ENCODE results near the gene JARID2. TPM values are rescaled to one million over a fixed set of nuclear protein-coding genes. Genes with fewer than 3 reads are reported as not detected.

JARID2 gene
- total RNA-seq, 2 experiments from 2014 or later: 28.4 to 29.7 TPM

DNA sequence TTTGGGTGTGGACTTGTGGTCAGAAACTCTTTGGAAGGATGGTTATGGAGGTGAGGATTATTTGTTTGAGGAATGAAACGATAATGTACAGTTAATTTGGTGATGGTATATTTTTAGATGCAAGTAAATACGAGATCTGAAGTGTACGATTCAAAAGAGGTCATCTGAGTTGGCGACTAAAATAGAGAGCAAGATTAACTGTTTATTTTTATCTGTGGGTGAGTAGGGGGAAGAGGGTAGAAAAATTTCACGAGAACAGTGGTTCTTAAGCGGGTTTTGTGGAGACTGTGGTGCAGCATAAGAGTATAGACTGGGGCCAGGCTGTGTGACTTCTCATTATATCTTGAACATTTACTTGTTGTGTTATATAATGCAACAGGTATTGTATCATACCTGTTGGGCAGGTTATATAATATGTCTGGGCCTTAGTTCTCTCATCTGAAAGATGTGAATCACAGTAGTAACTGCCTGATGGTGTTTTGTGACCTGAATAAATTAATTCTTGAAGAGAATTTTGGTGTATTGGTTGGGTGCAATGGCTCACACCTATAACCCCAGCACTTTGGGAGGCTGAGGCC, 171.2 kb downstream of the JARID2 start:
- Mint-ChIP-seq H3K4me1 (peaks cover 51% of the 10 kb centered on the region), H3K27ac (peak overlapping the region; percentile 6), H3K36me3 (ENCODE audit: low read depth) (peaks cover 69% of the 10 kb centered on the region), H3K27me3 (no peaks in the 10 kb centered on the region), H3K9me3 (peaks cover 33% of the 10 kb centered on the region), H3K4me3 (no peak overlapping the region)
- CTCF ChIA-PET: no interaction called here
- DNase-seq: no peak
- POLR2A ChIA-PET: no interaction called here

- Mint-ChIP-seq H3K4me3 (no peak overlapping the region), H3K27ac (no peak overlapping the region), H3K4me1 (peaks cover 51% of the 10 kb centered on the region), H3K36me3 (ENCODE audit: low read depth) (peaks cover 63% of the 10 kb centered on the region), H3K27me3 (no peaks in the 10 kb centered on the region), H3K9me3 (peaks cover 33% of the 10 kb centered on the region)
- ChIA-PET CTCF (no interaction called here), POLR2A (no interaction called here)
- DNase-seq: no peak
Measured at GRCh38 chr6:15417811-15418210, 171.9 kb downstream of the JARID2 start.

DNA sequence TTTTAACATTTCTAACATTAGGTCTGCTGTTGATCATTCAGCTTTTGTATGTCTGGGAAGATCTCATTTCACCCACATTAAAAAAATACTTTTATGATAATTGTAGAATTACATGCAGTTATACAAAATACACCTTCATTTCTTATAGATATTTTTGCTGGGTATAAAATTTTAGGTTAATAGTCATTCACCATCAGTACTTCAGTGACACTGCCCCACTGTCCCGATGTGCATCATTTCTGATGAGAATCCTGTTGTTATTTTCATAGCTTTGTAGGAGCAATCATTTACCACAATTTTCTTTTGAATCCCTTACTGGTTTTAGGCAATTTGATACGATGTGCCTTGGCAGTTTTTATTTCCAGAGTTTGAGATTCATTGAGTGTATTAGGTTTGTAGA, 173.6 kb downstream of the JARID2 start:
- no peak overlapping the region for H3K27ac Mint-ChIP-seq
- CTCF ChIA-PET: interaction anchor here (1.2 to 4.3 kb wide), 2 partner anchors 8 to 12 kb away, joined by 3 to 16 read pairs; no protein-coding TSS in a partner anchor
- H3K9me3 Mint-ChIP-seq: peaks cover 29% of the 10 kb centered on the region
- DNase-seq: no peak
- POLR2A ChIA-PET: no interaction called here
- no peaks in the 10 kb centered on the region for H3K27me3 Mint-ChIP-seq
- peaks cover 48% of the 10 kb centered on the region for H3K4me1 Mint-ChIP-seq
- H3K36me3 Mint-ChIP-seq (ENCODE audit: low read depth): peaks cover 55% of the 10 kb centered on the region
- H3K4me3 Mint-ChIP-seq: no peak overlapping the region

GRCh38 chr6:15420959-15421438, 175.1 kb downstream of the JARID2 start:
- DNase-seq: no peak
- H3K9me3 Mint-ChIP-seq: peaks cover 28% of the 10 kb centered on the region
- peak overlapping the region; percentile 47 for H3K4me3 Mint-ChIP-seq
- peaks cover 54% of the 10 kb centered on the region for H3K4me1 Mint-ChIP-seq
- peak overlapping the region; percentile 82 for H3K27ac Mint-ChIP-seq
- ChIA-PET CTCF (interaction anchor here (0.7 to 4.3 kb wide), 5 partner anchors 9 to 169 kb away, joined by 3 to 16 read pairs (median 6); no protein-coding TSS in a partner anchor), POLR2A (interaction anchor here (0.6 to 2.5 kb wide), 8 partner anchors 8 to 239 kb away, joined by 3 to 16 read pairs (median 6); partner anchors contain the start of gene JARID2)
- no peaks in the 10 kb centered on the region for H3K27me3 Mint-ChIP-seq
- peaks cover 59% of the 10 kb centered on the region for H3K36me3 Mint-ChIP-seq (ENCODE audit: low read depth)

DNA sequence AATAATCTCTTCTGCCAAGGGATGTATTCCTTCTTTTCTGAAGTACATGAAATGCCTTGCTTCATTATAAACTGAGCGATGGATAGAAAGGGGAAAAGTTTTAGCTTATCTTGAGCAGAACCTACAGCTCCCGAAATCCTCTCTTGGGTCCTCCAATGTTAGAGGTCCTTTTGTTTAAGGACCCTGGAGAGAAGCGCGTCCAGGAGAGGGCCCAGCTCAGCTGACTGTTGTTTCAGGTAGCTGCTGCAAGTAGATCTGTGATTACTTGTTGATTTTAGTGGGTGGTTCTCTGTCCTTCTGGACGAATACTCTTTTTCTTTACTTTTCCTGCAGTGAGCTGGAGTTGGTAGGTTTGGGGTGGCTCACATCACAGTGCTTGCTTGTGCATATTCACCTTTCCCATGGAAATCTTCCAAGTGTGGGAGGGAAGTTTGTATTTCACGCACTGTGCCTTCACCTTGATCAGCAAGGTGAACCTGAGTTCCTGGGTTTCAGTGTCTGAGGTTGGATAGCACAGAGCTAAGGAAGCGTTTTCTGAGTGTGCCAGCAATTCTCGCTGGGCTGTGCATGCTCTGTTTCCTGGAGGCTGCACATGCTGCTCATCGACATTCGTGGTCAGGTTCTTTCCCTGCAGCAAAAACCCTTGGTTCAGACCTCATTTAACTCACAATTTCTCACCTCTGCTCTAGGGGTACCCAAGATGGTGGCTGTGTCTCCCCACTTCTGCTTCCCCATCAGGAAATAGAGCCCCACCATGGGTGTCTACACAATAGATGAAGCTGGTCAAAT, 176.3 kb downstream of the JARID2 start:
- POLR2A ChIA-PET: interaction anchor here (0.7 to 3.2 kb wide), 12 partner anchors 9 to 177 kb away, joined by 3 to 16 read pairs (median 4); partner anchors contain the start of gene JARID2
- peak; percentile 55 for DNase-seq

GRCh38 chr6:15423286-15423993, 177.6 kb downstream of the JARID2 start:
- no peak for DNase-seq
- Mint-ChIP-seq H3K9me3 (peaks cover 15% of the 10 kb centered on the region), H3K27ac (peak overlapping the region; percentile 46), H3K4me1 (peaks cover 62% of the 10 kb centered on the region), H3K36me3 (ENCODE audit: low read depth) (peaks cover 42% of the 10 kb centered on the region), H3K27me3 (no peaks in the 10 kb centered on the region), H3K4me3 (no peak overlapping the region)
- ChIA-PET POLR2A (interaction anchor here (1.0 to 3.2 kb wide), 4 partner anchors 9 to 19 kb away, joined by 4 to 16 read pairs (median 12); no protein-coding TSS in a partner anchor), CTCF (interaction anchor here (4.3 kb wide), 1 partner anchor 12 kb away, joined by 16 read pairs; no protein-coding TSS in a partner anchor)

More for the DNA sequence above, 176.3 kb downstream of the JARID2 start:
- H3K36me3 Mint-ChIP-seq (ENCODE audit: low read depth): peaks cover 55% of the 10 kb centered on the region
- no peaks in the 10 kb centered on the region for H3K27me3 Mint-ChIP-seq
- H3K9me3 Mint-ChIP-seq: peaks cover 23% of the 10 kb centered on the region
- H3K4me3 Mint-ChIP-seq: no peak overlapping the region
- peak overlapping the region; percentile 82 for H3K27ac Mint-ChIP-seq
- H3K4me1 Mint-ChIP-seq: peaks cover 61% of the 10 kb centered on the region
- CTCF ChIA-PET: interaction anchor here (1.0 to 4.3 kb wide), 5 partner anchors 8 to 170 kb away, joined by 3 to 16 read pairs (median 6); no protein-coding TSS in a partner anchor

DNA sequence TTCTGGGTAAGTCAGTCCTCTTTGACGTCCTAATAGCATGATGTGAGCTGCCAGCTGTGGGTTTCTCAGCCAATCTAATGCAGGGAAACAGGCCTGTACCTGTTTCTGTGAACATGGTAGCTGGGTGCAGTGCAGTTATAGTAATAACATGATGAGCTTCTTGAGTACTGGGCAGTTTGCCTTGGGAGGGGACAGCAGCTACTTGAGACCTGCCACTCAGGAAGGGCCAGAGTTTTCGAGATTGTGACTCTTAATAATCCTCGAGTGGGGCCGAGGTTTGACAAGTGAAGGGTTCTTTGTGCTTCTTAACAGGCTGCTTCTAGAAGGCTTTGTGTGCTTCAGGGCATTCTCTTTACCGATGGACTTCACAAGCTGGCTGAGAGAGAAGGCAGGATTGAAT, 180.1 kb downstream of the JARID2 start:
- ChIA-PET CTCF (interaction anchor here (1.2 kb wide), 1 partner anchor 15 kb away, joined by 3 read pairs; no protein-coding TSS in a partner anchor), POLR2A (interaction anchor here (0.9 to 1.0 kb wide), 2 partner anchors 9 to 179 kb away, joined by 3 to 5 read pairs; no protein-coding TSS in a partner anchor)
- H3K27ac Mint-ChIP-seq: no peak overlapping the region
- no peak for DNase-seq
- H3K9me3 Mint-ChIP-seq: no peaks in the 10 kb centered on the region
- H3K27me3 Mint-ChIP-seq: no peaks in the 10 kb centered on the region
- H3K36me3 Mint-ChIP-seq (ENCODE audit: low read depth): peaks cover 22% of the 10 kb centered on the region
- peaks cover 65% of the 10 kb centered on the region for H3K4me1 Mint-ChIP-seq
- H3K4me3 Mint-ChIP-seq: no peak overlapping the region

GRCh38 chr6:15426395-15426794, 180.5 kb downstream of the JARID2 start:
- Mint-ChIP-seq H3K36me3 (ENCODE audit: low read depth) (peaks cover 20% of the 10 kb centered on the region), H3K4me1 (peaks cover 61% of the 10 kb centered on the region), H3K27me3 (no peaks in the 10 kb centered on the region), H3K9me3 (no peaks in the 10 kb centered on the region), H3K4me3 (no peak overlapping the region), H3K27ac (no peak overlapping the region)
- POLR2A ChIA-PET: interaction anchor here (0.9 to 1.0 kb wide), 2 partner anchors 9 to 179 kb away, joined by 3 to 5 read pairs; no protein-coding TSS in a partner anchor
- DNase-seq: no peak
- CTCF ChIA-PET: interaction anchor here (1.2 kb wide), 1 partner anchor 15 kb away, joined by 3 read pairs; no protein-coding TSS in a partner anchor

DNA sequence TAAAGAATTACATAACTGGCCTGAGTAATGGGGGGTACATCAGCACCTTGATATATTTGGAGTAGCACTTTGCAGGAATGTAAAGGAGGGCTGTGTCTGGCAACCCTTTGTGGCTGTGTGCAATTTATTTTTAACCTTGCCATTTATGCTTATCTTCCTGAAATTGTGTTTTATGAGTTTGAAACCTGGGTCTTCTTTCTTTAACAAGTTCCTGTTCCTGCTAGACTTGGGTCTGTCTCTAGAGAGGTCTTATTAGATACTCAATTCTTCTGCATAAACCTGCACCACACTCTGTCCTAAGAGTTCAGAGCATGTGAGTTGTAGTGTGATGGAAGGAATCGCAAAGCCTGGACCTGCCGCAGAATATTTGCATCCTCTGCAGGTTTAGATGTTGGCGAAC, 181.0 kb downstream of the JARID2 start:
- CTCF ChIA-PET: no interaction called here
- POLR2A ChIA-PET: no interaction called here
- Mint-ChIP-seq H3K9me3 (no peaks in the 10 kb centered on the region), H3K27ac (no peak overlapping the region), H3K27me3 (no peaks in the 10 kb centered on the region), H3K4me1 (peaks cover 61% of the 10 kb centered on the region), H3K4me3 (no peak overlapping the region), H3K36me3 (ENCODE audit: low read depth) (peaks cover 20% of the 10 kb centered on the region)
- no peak for DNase-seq

DNA sequence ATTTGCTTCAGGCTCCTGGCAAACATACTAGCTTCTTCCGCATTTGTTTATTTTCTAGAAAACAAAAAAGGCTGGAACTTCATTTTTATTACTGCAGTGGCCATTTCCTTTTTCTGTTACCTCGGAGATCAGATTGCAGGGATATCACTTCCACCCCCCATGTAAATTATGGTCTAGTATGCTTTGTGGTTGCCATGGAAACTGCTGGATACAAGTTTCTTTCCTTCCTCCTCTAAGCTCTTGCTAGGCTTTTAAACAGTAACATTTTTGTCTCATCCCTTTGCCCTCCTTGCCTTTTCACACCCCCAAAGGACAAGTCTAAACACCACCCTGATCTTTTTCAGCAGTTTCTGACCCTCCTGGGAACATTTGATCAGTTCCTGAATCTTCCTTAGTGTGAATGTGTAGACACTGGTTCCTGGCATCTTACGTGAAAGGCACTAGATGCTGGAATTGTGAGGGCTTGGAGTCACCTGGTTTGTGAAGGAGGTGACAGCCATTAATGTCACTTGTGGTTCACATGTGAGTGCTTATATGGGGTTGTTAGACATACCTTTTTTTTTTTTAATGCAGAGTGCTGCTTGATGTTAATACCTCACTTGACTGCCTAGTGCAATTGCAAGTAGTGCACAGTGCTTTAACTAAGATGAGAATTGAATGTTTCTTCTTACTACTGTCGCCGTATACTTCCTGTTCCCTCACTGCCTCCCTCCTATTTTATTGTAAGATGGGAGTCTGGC, 181.6 kb downstream of the JARID2 start:
- ChIA-PET POLR2A (no interaction called here), CTCF (no interaction called here)
- H3K36me3 Mint-ChIP-seq (ENCODE audit: low read depth): peaks cover 20% of the 10 kb centered on the region
- H3K27me3 Mint-ChIP-seq: no peaks in the 10 kb centered on the region
- H3K4me1 Mint-ChIP-seq: peaks cover 61% of the 10 kb centered on the region
- no peak overlapping the region for H3K27ac Mint-ChIP-seq
- H3K9me3 Mint-ChIP-seq: no peaks in the 10 kb centered on the region
- no peak for DNase-seq
- no peak overlapping the region for H3K4me3 Mint-ChIP-seq

- DNase-seq: no peak
- CTCF ChIA-PET: no interaction called here
- Mint-ChIP-seq H3K27ac (no peak overlapping the region), H3K4me1 (peaks cover 67% of the 10 kb centered on the region), H3K27me3 (no peaks in the 10 kb centered on the region), H3K4me3 (no peak overlapping the region), H3K36me3 (ENCODE audit: low read depth) (peaks cover 15% of the 10 kb centered on the region), H3K9me3 (peaks cover 2% of the 10 kb centered on the region)
- POLR2A ChIA-PET: no interaction called here
Measured at GRCh38 chr6:15429141-15430110, 183.6 kb downstream of the JARID2 start.

All from activated CD4-positive, alpha-beta memory T cell treated with anti-CD3 and anti-CD28 coated beads, Interleukin-2, amount 10 ng/mL, durations not matched to agents 7 days and 5 days (primary cell).